Measurements from ENCODE around the gene AKAP13. TPM values are rescaled to one million over a fixed set of nuclear protein-coding genes. Genes with fewer than 3 reads are reported as not detected.

Gene AKAP13
- polyA plus RNA-seq, 12 donors = 57.9 to 109 (median 77.9) TPM; not detected in 1

GRCh38 chr15:85692321-85692720 lies 311.9 kb downstream of the AKAP13 start:
- DNase-seq = no peak

DNA sequence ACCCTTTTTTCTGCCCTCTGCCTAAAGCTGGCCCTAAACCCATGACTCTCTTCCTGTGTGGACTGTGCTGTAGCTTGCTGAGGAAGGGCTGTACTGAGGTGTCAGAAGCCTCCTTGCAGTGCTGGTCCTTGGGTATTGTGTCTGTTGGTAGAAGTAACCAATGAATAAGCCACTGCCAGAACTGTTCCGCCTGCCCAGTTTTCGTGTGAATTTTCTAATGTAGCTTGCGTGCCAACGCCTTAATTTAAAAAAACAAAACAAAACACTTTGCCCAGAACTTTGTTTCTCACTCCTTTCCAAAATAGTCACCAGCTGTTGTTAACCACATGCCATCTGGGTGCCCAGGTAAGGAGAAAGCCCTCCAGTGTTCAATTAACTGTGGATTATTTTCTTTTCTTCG lies 312.5 kb downstream of the AKAP13 start:
- DNase-seq = no peak

- no peak for DNase-seq
Measured at GRCh38 chr15:85693277-85693676, 312.9 kb downstream of the AKAP13 start.

GRCh38 chr15:85694091-85694490 lies 313.7 kb downstream of the AKAP13 start:
- no peak for DNase-seq

DNA sequence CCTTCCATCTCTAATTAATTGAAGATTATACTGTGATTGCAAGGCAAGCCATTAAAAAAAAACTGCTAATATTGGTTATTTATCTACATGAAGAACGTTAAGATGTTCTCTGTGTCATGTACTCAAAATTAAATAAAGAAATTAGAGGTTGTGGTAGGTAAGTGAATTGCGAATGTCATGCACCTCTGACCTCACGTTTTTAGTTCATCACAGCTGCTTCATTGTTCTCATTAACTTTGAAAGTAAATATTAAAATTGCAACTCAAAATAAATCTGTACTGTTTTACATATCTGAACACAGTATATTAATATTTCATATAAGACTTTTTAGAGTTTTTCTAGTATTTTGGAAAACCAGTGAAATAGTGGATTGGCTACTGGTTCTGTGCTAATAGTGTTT lies 320.4 kb downstream of the AKAP13 start:
- no peak for DNase-seq

GRCh38 chr15:85702321-85703101 lies 322.1 kb downstream of the AKAP13 start:
- DNase-seq = peak; percentile 43

GRCh38 chr15:85704066-85704465 lies 323.7 kb downstream of the AKAP13 start:
- no peak for DNase-seq

DNA sequence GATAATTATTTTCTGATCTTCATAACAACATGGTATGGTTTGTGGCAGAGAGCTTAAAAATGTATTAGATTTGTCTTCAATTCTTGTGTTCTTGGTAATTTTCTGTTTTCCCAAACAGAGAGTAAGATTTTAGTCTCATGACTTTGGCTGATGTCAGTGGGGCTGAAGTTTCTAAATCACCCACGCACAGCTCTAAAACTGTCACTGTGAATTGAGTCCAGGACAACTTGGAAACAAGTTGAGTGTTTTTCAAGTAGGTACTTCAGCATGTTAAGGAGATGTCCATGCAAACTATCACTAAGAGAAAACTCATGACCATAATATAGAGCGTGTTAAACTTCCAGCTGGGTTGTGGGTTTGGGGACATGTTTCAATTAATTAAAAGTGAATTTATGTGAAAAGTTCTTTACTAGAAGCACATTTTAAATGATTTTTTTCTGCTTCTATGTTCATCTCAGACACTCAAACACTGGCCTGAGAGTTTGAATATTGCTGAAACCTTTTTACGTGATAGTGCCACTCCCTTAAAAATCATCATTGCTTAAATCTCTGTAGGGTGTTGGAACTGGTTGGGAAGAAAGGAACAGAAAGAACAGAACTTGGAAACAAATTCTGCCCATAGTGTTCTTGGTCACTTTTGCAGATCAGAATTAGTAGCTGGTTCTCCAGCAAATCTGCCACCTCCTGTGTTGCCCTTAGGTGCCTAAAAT lies 324.5 kb downstream of the AKAP13 start:
- no peak for DNase-seq

GRCh38 chr15:85706779-85707518 lies 326.5 kb downstream of the AKAP13 start:
- DNase-seq = peak; percentile 37

- DNase-seq = peak; percentile 52
Measured at GRCh38 chr15:85707519-85708338, 327.3 kb downstream of the AKAP13 start.

DNA sequence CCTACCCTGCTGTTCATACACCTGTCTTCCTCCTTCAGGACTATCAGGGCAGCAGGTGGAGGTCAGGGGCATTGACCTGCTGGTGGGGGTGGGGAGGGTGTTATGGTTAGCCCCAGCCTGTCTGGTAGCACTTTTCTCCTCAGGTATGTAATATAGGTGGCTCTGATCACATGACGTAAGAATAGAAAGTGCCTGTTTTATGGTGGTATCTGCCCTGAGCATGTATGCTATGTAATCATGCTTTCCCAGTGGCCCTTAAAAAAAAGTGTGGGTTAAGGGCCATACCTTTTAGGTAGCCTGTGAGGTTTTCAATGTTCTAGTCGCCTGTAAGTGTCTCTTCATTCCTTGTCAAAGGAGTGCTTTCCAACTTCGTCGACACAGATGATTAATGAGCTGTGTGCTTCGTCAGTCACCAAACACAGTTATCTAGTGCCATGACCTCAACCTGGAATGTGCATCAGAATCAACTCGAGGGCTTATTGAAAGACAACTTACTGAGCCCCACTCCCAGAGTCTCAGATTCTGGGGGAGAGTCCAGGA lies 328.1 kb downstream of the AKAP13 start:
- no peak for DNase-seq

DNA sequence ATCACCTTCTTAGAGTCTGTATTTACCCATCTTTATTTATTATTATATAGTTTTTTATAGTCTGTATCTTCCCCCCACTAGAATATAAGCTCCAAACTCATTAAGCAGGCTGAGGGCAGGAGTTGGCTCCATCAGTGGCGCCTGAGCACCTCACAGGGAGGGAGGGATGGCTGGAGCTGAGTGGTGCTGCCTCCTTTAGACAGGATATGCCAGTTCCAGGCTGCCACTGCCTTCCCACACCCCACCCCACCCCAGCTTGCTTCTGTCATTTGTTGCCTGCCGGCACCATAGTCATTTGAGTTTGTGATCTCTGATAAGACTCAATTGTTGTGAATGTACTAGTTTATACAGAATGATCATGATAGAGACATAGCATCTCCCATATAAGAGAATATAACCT lies 328.8 kb downstream of the AKAP13 start:
- DNase-seq = no peak

DNA sequence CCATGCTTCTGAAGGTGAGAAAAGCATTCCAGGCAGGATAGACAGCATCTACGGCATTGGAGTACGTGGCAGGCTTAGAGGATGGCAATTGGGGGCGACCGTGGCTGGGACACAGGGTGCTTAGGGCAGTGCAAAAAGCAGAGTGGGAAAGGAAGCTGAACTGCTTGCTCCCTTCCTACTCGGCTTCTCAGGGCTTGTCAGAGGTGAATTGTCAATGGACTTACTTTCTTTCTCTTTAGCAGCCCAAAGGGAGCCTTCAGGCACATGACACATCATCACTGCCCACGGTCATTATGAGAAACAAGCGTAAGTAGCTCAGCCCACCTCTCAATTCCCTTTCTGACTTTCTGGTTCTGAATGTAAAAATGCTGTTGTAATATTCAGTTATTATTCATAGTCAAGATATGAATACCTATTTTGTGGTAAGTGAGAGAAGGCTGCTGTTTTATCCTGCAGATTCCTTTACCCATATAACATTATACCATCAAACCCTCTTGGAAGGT lies 330.0 kb downstream of the AKAP13 start:
- no peak for DNase-seq

- DNase-seq = no peak
Measured at GRCh38 chr15:85711580-85712192, 331.3 kb downstream of the AKAP13 start.

DNA sequence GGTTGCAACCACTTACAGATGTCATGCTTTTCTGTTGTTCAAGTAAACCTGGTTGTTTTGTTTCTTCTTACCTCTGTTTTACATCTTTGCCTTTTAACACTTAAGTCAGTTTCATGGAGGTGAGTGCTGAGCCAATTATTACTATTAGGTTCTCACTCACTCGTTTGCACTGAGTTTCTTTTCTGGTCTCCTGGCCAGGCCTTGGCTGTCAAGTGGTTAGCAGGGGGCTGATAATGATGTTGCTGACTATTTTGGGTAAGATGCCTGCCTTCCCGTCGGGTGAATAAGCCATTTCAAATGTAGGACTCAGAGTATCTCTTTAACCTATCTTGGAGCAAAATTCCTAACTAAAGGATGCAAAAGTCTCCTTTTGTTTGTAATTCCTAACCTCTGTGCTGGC lies 335.9 kb downstream of the AKAP13 start:
- DNase-seq = no peak

- no peak for DNase-seq
Measured at GRCh38 chr15:85717212-85717611, 336.8 kb downstream of the AKAP13 start.

DNA sequence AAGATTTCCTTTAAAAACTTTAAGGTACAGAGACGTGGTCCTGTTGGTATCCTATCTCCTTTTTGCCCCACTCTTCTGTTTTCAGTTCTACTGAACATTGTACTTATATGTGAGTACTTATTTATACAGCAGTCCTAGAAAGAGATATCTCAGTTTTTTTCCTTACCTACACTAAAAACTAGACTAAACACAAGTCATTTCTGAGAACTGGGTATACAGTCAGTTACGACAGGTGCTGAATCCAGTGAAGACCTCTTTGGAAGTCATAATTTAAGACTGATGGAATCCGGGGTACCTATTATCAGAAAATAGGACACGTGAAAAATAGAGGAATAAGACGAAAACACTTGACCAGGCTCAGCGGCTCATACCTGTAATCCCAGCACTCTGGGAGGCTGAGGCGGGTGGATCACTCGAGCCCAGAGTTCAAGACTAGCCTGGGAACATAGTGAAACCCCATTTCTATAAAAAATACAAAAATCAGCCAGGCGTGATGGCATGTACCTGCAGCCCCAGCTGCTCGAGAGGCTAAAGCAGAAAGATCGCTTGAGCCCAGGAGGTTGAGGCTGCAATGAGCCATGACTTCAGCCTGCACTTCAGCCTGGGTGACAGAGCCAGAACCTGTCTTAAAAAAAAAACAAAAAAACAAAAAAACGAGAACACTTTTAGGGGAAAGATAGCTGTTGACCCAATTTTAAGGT lies 338.0 kb downstream of the AKAP13 start:
- DNase-seq = no peak

- no peak for DNase-seq
Measured at GRCh38 chr15:85718981-85719380, 338.6 kb downstream of the AKAP13 start.

GRCh38 chr15:85722374-85723152 lies 342.2 kb downstream of the AKAP13 start:
- DNase-seq = no peak
